Renal cortical epithelial cell (primary cell): Measurements from ENCODE around the gene TBC1D26. TPM values are rescaled to one million over a fixed set of nuclear protein-coding genes. Genes with fewer than 3 reads are reported as not detected.
A peak's percentile ranks its signal among the peaks of the same experiment; 100 is the strongest.
"Not testable (repeated sequence)": the region's sequence is repeated elsewhere in the genome, so short reads cannot be mapped to it uniquely, and the experiment has no call there.

ENCODE experiments used
- DNase-seq: peaks from one replicate; pipeline ENCODE4 v3.0.0-alpha.2; 2011; ENCODE audit warnings: low read depth
- total RNA-seq: library from RNA; depleted of rRNA; stranded (reverse); fragments of >200 nt; gene quantifications from 2 replicates; pipeline ENCODE4 v1.2.3, GENCODE V29; 2014

TBC1D26 gene
- total RNA-seq, 1 donor from 2014 or later = not detected

- DNase-seq = no peak
Observed at GRCh38 chr17:15744074-15744676, 12.1 kb downstream of the TBC1D26 start.

- DNase-seq = peak; percentile 33
Observed at GRCh38 chr17:15744885-15745284, 12.8 kb downstream of the TBC1D26 start.

GRCh38 chr17:15749403-15749802 is 17.3 kb downstream of the TBC1D26 start:
- DNase-seq = not testable (repeated sequence)

GRCh38 chr17:15768865-15769533 is 36.9 kb downstream of the TBC1D26 start:
- not testable (repeated sequence) for DNase-seq

- DNase-seq = not testable (repeated sequence)
Observed at GRCh38 chr17:15770679-15771078, 38.6 kb downstream of the TBC1D26 start.

GRCh38 chr17:15776871-15777270 is 44.8 kb downstream of the TBC1D26 start:
- DNase-seq = no peak

GRCh38 chr17:15777297-15777696 is 45.2 kb downstream of the TBC1D26 start:
- DNase-seq = no peak

GRCh38 chr17:15777717-15778116 is 45.6 kb downstream of the TBC1D26 start:
- no peak for DNase-seq

GRCh38 chr17:15779119-15779518 is 47.0 kb downstream of the TBC1D26 start:
- no peak for DNase-seq

- no peak for DNase-seq
Observed at GRCh38 chr17:15780188-15780587, 48.1 kb downstream of the TBC1D26 start.

- DNase-seq = peak; percentile 8
Observed at GRCh38 chr17:15782866-15783265, 50.8 kb downstream of the TBC1D26 start.

GRCh38 chr17:15783461-15783860 is 51.4 kb downstream of the TBC1D26 start:
- no peak for DNase-seq

- DNase-seq = not testable (repeated sequence)
Observed at GRCh38 chr17:15784351-15784750, 52.3 kb downstream of the TBC1D26 start.

GRCh38 chr17:15787363-15788075 is 55.4 kb downstream of the TBC1D26 start:
- not testable (repeated sequence) for DNase-seq

- not testable (repeated sequence) for DNase-seq
Observed at GRCh38 chr17:15788365-15788764, 56.3 kb downstream of the TBC1D26 start.

Other genes starting within 250 kb of the TBC1D26 start
- gene TVP23C, start 168.8 kb upstream of the TBC1D26 start, total RNA-seq = 18.9 and 27.6 TPM in 2 replicates
- 0.94 and 4.0 TPM in 2 replicates for gene FBXW10B, start 112.6 kb upstream of the TBC1D26 start, total RNA-seq
- 71.0 and 323 TPM in 2 replicates for gene TRIM16, start 48.0 kb upstream of the TBC1D26 start, total RNA-seq
- 50.3 and 67.9 TPM in 2 replicates for gene ZNF286A, start 32.5 kb upstream of the TBC1D26 start, total RNA-seq
- 5.0 and 18.9 TPM in 2 replicates for gene ADORA2B, start 212.8 kb downstream of the TBC1D26 start, total RNA-seq